HG02642 (cell line): ENCODE results near the gene C16orf74.

Source experiments
- ATAC-seq: cut with Tn5 transposase; IDR thresholded peaks from one replicate; pipeline ENCODE4 v1.9.1; 2021; ENCODE audit warnings: mild to moderate bottlenecking; ENCODE audit not compliant: unreplicated experiment, poor library complexity

The C16orf74 gene

GRCh38 chr16:85679870-85680269 lies 71.0 kb downstream of the C16orf74 start:
- ATAC-seq = no peak

GRCh38 chr16:85678821-85679220 lies 72.1 kb downstream of the C16orf74 start:
- no peak for ATAC-seq

GRCh38 chr16:85678016-85678415 lies 72.9 kb downstream of the C16orf74 start:
- ATAC-seq = no peak

GRCh38 chr16:85677383-85677967 lies 73.4 kb downstream of the C16orf74 start:
- ATAC-seq = no peak

- ATAC-seq = no peak
Measured at GRCh38 chr16:85676466-85676865, 74.4 kb downstream of the C16orf74 start.

GRCh38 chr16:85675251-85675874 lies 75.5 kb downstream of the C16orf74 start:
- ATAC-seq = no peak

GRCh38 chr16:85674828-85675227 lies 76.1 kb downstream of the C16orf74 start:
- no peak for ATAC-seq

GRCh38 chr16:85674418-85674755 lies 76.5 kb downstream of the C16orf74 start:
- ATAC-seq = no peak

- ATAC-seq = no peak
Measured at GRCh38 chr16:85673529-85674417, 77.1 kb downstream of the C16orf74 start.

- no peak for ATAC-seq
Measured at GRCh38 chr16:85670840-85671239, 80.1 kb downstream of the C16orf74 start.

GRCh38 chr16:85668676-85669424 lies 82.0 kb downstream of the C16orf74 start:
- ATAC-seq = no peak

GRCh38 chr16:85667841-85668413 lies 83.0 kb downstream of the C16orf74 start:
- ATAC-seq = no peak

GRCh38 chr16:85667261-85667660 lies 83.6 kb downstream of the C16orf74 start:
- ATAC-seq = no peak

GRCh38 chr16:85665929-85666328 lies 85.0 kb downstream of the C16orf74 start:
- no peak for ATAC-seq

GRCh38 chr16:85665373-85665740 lies 85.5 kb downstream of the C16orf74 start:
- ATAC-seq = no peak

GRCh38 chr16:85664580-85665372 lies 86.1 kb downstream of the C16orf74 start:
- no peak for ATAC-seq

- ATAC-seq = no peak
Measured at GRCh38 chr16:85663891-85664321, 87.0 kb downstream of the C16orf74 start.

GRCh38 chr16:85662976-85663830 lies 87.7 kb downstream of the C16orf74 start:
- no peak for ATAC-seq

GRCh38 chr16:85662482-85662812 lies 88.4 kb downstream of the C16orf74 start:
- ATAC-seq = no peak
